ENCODE results near the gene MEAK7. TPM values are rescaled to one million over a fixed set of nuclear protein-coding genes. Genes with fewer than 3 reads are reported as not detected.

Gene MEAK7
- total and polyA plus RNA-seq, 12 donors, result 3.2 to 7.6 (median 5.5) TPM

DNA sequence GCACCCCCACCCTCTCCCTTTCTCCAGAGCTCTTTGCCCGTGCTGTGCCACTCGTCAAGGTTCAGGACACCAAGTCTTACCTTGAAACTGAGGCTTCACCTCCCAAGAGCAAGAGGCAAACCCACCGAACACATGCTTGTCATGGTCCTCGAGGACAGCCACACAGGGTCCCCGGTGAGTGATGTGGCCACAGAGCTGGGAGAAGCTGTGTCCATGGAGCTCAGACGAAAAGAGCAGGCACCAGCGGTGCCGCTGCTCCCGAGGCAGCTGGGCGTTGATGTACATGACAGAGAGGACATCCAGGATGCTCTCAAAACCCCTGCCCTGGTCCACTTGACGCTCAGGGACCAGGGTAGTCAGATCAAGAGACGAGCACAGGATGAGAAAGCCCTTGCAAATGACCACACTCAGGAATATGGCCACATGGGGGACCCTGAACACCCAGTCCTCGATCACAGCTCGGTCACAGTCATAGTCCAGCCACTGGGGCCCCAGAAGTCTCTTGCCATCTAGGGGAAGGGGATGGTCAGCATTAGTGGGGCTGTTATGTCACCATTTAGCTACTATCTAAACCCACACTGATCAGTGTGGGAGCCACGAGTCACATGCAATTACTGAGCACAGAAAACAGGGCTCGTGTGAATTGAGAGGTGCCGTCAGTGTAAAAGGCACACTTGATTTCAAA, 17.8 kb downstream of the MEAK7 start:
- intact Hi-C loops (cut with DNase I), result loop anchor here in 7 of 10 donors (10.0 kb wide), 6 partner anchors 302 to 662 kb away; partner anchors contain the start of genes NECAB2 (in 3 of the 7), OSGIN1 (in 3 of the 7) and TAF1C (in 2 of the 7)
- H3K36me3 ChIP-seq, result peaks cover 0 to 79% (median 0%) of the 10 kb centered on the region in 9 donors
- ATAC-seq, result no peak
- H3K27ac ChIP-seq, result no peak overlapping the region
- TF ChIP-seq, protein P1, sequence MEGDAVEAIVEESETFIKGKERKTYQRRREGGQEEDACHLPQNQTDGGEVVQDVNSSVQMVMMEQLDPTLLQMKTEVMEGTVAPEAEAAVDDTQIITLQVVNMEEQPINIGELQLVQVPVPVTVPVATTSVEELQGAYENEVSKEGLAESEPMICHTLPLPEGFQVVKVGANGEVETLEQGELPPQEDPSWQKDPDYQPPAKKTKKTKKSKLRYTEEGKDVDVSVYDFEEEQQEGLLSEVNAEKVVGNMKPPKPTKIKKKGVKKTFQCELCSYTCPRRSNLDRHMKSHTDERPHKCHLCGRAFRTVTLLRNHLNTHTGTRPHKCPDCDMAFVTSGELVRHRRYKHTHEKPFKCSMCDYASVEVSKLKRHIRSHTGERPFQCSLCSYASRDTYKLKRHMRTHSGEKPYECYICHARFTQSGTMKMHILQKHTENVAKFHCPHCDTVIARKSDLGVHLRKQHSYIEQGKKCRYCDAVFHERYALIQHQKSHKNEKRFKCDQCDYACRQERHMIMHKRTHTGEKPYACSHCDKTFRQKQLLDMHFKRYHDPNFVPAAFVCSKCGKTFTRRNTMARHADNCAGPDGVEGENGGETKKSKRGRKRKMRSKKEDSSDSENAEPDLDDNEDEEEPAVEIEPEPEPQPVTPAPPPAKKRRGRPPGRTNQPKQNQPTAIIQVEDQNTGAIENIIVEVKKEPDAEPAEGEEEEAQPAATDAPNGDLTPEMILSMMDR (IDR thresholded peaks at IDR 0.05), result no peak
- peaks cover 0 to 21% (median 0%) of the 10 kb centered on the region in 9 donors for H3K4me1 ChIP-seq
- H3K27me3 ChIP-seq, result no peaks in the 10 kb centered on the region
- WGBS, 2 donors, result 93 to 94% methylated on average over 17 of the region's 17 CpGs
- H3K4me3 ChIP-seq, result no peak overlapping the region
- no peak for DNase-seq
- H3K9me3 ChIP-seq, result no peaks in the 10 kb centered on the region

DNA sequence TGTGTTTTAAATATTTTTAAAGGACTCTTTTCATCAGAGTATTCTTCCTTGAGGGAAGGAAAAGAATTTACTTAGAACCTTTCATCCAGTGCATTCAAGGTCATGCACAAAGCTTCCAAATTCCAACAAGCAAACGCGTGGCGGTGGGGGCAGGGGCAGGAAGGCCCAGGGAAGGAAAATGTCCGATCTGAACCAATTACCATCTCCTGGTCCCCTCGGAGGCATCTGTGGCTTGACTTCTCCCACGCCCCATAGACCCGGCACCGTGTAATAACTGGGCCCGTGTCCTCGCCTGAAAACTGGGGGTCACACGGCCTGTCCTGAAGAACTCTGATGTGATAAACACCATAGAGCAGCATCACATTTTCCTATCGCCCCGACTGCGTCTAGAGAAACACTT, 18.3 kb downstream of the MEAK7 start:
- H3K4me3 ChIP-seq, result no peak overlapping the region
- peaks cover 0 to 21% (median 0%) of the 10 kb centered on the region in 9 donors for H3K4me1 ChIP-seq
- peaks cover 0 to 83% (median 5%) of the 10 kb centered on the region in 9 donors for H3K36me3 ChIP-seq
- TF ChIP-seq, protein P1 (IDR thresholded peaks at IDR 0.05), result no peak
- intact Hi-C loops (cut with DNase I), result loop anchor here in 7 of 10 donors (10.0 kb wide), 6 partner anchors 301 to 661 kb away; partner anchors contain the start of genes NECAB2 (in 3 of the 7), OSGIN1 (in 3 of the 7) and TAF1C (in 2 of the 7)
- no peak for DNase-seq
- no peaks in the 10 kb centered on the region for H3K27me3 ChIP-seq
- WGBS, 2 donors, result 85 to 90% methylated on average over 14 of the region's 14 CpGs
- H3K9me3 ChIP-seq, result no peaks in the 10 kb centered on the region
- ATAC-seq, result no peak
- no peak overlapping the region for H3K27ac ChIP-seq

DNA sequence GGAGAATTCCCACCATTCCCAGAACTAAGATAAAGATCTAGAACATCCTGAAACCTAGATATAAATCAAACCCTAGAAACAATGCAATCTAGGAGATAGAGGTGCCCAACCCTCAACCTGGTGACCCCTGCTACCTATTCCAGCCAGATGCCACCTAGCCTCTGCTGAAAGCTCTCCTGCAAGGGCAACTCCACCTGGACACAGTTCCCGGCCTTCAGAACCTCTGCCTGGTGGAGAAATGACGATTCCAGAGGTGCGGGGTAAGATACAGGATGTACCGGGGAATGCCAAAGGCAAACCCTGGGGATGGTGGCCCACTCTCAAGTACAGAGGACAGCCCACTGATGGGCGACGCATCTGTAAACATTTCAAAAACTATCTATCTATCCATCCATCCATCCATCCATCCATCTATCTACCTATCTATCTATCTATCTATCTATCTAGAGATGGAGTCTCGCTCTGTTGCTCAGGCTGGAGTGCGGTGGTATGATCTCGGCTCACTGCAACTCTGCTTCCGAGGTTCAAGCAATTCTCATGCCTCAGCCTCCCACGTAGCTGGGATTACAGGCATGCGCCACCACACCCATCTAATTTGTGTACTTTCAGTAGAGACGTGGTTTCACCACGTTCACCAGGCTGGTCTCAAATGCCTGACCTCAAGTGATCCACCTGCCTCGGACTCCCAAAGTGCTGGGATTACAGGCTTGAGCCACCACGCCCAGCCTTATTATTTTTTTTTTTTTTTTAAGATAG, 19.0 kb downstream of the MEAK7 start:
- WGBS, 2 donors, result 93 to 95% methylated on average over 16 of the region's 16 CpGs
- no peak for ATAC-seq
- Histone ChIP-seq H3K9me3 (no peaks in the 10 kb centered on the region), H3K27me3 (no peaks in the 10 kb centered on the region), H3K4me3 (no peak overlapping the region), H3K4me1 (peaks cover 0 to 21% (median 0%) of the 10 kb centered on the region in 9 donors), H3K27ac (no peak overlapping the region), H3K36me3 (peaks cover 0 to 86% (median 9%) of the 10 kb centered on the region in 9 donors)
- TF ChIP-seq, protein P1 (IDR thresholded peaks at IDR 0.05), result no peak
- intact Hi-C loops (cut with DNase I), result loop anchor here in 9 of 10 donors (2.0 to 10.0 kb wide), 9 partner anchors 207 to 661 kb away; partner anchors contain the start of genes NECAB2 (in 4 of the 9), OSGIN1 (in 3 of the 9) and TAF1C (in 2 of the 9)
- no peak for DNase-seq

DNA sequence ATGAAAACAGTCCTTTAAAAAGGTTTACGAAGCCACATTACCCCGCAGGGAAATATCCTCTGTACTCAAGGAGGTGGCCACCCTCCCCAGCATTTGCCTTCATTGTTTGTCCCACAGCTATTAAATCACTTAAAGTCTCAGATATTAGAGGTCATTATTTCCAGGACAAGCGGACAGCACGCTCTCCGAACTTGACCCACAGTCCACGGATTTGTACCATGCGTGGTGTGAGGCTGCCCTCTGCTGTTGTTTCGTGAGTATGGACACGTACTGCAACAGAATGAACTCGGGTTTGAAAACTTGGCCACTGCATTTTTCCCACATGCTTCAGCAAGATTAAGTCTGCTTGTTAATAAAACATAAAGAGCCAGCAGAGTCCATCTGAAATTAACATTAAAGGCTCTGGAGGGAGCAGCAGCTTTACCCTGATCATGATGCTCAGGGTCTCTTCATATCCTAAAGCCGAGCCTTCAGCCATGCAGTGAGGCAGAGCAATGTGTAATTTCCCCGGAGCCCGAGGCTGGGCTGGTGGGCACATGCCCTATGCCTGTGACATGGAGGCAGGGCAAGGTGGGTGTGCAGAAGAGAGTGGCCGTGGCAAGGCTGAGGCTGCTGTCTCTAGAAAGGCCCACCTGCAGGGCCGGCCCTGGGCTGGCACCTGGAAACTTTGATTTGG, 19.7 kb downstream of the MEAK7 start:
- H3K4me3 ChIP-seq, result no peak overlapping the region
- ATAC-seq (peak; percentile 67 to 89 (median 84)), DNase-seq (peak; percentile 66 to 76)
- no peaks in the 10 kb centered on the region for H3K27me3 ChIP-seq
- TF ChIP-seq, protein P1 (IDR thresholded peaks at IDR 0.05), result peak; percentile 62 to 92 (median 86)
- H3K27ac ChIP-seq, result no peak overlapping the region
- 51 to 59% methylated on average over 15 of the region's 15 CpGs for WGBS, 2 donors
- peaks cover 0 to 21% (median 0%) of the 10 kb centered on the region in 9 donors for H3K4me1 ChIP-seq
- intact Hi-C loops (cut with DNase I), result loop anchor here (1.0 to 10.0 kb wide), 12 partner anchors 206 to 660 kb away; partner anchors contain the start of genes NECAB2 (in 5 of the 10), OSGIN1 (in 3 of the 10) and TAF1C (in 2 of the 10)
- peaks cover 0 to 88% (median 9%) of the 10 kb centered on the region in 9 donors for H3K36me3 ChIP-seq
- H3K9me3 ChIP-seq, result no peaks in the 10 kb centered on the region

Data from heart right ventricle (tissue), 16 donors.